Psoas muscle (tissue), 8 donors: ENCODE results near the gene METTL15. TPM values are rescaled to one million over a fixed set of nuclear protein-coding genes. Genes with fewer than 3 reads are reported as not detected.
"Not testable (repeated sequence)": the region's sequence is repeated elsewhere in the genome, so short reads cannot be mapped to it uniquely, and the experiment has no call there.

Experiments used
- ATAC-seq, 4 donors: fragments of 200-7000 bp; cut with Tn5 transposase; one replicate each; pipeline ENCODE4 v1.9.1; 2020; ENCODE audit warnings: moderate library complexity in 3 of 4, mild to moderate bottlenecking in 2 of 4
- DNase-seq, 2 donors: peaks; one replicate each; pipeline ENCODE4 v3.0.0-alpha.2; 2020
- H3K27ac ChIP-seq: fragments of 200-600 bp; one replicate; pipeline ENCODE4 v1.8.0; 2022
- H3K27me3 ChIP-seq, 3 donors: fragments of 200-600 bp in 1 of 3; one replicate each; pipeline versions ENCODE4 v1.6.1 to v1.8.0; 2013 to 2022; ENCODE audit warnings: low read length in 2 of 3, mild to moderate bottlenecking in 2 of 3, moderate library complexity in 1 of 3; ENCODE audit not compliant: insufficient read depth in 3 of 3
- H3K36me3 ChIP-seq, 2 donors: fragments of 200-600 bp in 1 of 2; one replicate each; pipeline versions ENCODE4 v1.6.1 to v1.8.0; 2013 to 2022; ENCODE audit warnings: low read depth in 1 of 2, mild to moderate bottlenecking in 1 of 2, moderate library complexity in 1 of 2; ENCODE audit not compliant: insufficient read depth in 1 of 2
- H3K4me1 ChIP-seq: fragments of 200-600 bp; one replicate; pipeline ENCODE4 v1.8.0; 2022
- H3K4me3 ChIP-seq: fragments of 200-600 bp; one replicate; pipeline ENCODE4 v1.8.0; 2022; ENCODE audit warnings: mild to moderate bottlenecking
- H3K9me3 ChIP-seq: fragments of 200-600 bp; one replicate; pipeline ENCODE4 v1.8.0; 2022
- WGBS, 3 donors: extraction: QIAGEN DNeasy Blood & Tissue Kit; methylation state at CpG; one replicate each; pipeline versions ENCODE4 v1.1.6 to v1.1.7; 2013; 5-methylcytosine and 5-hydroxymethylcytosine counted together
- intact Hi-C, 2 donors: fragments of 100-400 bp; cut with DNase I; formaldehyde crosslinking; loops; one replicate each; pipeline versions ENCODE4 v1.11.0 to v1.14.2; 2022
- polyA plus RNA-seq, 3 donors: library from polyadenylated mRNA; stranded (reverse); fragments of 200-250 nt; gene quantifications; one replicate each; pipeline ENCODE4 v1.2.3, GENCODE V29; 2013
- total RNA-seq, 4 donors: library from RNA; stranded (reverse); fragmentation: NEBNext Ultra II Directional in 2 of 4; extraction: Animal tissue kit (Norgen Biotek cat#: 25700) in 2 of 4; gene quantifications; one replicate each; pipeline versions ENCODE4 v1.2.1 to v1.2.4, GENCODE V29; 2021 to 2023
- TF ChIP-seq, protein P1 (sequence below): fragments of 200-600 bp; IDR thresholded peaks from one replicate; pipeline ENCODE4 v1.8.0; 2022; ENCODE audit warnings: antibody characterized with exemption
- donor health status: healthy with polysubstance abuse.
- donor health status: DM: no; HTN: no; CAD: no; lungs with moderate emphysema.
- donor health status: Bipolar disorder and iron deficiency.
- donor health status: healthy.
- donor health status: DM: yes; HTN: yes; CAD: no.
- donor health status: DM: no; HTN: no; CAD: no.
- donor health status: DM: no; HTN: no; CAD: no.
- donor health status: DM: yes; HTN: yes; CAD: no.

METTL15 gene
- total and polyA plus RNA-seq, 7 donors, result 3.6 to 9.5 (median 8.4) TPM

DNA sequence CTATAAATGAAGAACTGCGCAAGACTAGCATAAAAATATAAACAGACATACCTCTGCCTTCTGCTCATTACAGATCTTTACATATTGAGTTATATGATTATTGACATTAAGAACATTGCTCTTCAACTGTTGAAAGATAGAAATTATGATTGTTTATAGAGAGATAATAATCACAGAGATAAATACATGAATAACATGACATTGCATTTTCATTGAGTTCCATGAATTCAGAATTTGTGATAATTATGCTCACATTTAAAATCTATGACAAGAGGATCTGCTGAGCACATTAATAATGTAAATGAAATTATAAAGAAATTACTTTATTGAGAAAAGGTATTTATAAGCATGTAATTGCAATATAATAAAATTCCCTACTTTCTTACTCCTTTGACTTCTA lies 25.1 kb upstream of the METTL15 start:
- TF ChIP-seq, protein P1, sequence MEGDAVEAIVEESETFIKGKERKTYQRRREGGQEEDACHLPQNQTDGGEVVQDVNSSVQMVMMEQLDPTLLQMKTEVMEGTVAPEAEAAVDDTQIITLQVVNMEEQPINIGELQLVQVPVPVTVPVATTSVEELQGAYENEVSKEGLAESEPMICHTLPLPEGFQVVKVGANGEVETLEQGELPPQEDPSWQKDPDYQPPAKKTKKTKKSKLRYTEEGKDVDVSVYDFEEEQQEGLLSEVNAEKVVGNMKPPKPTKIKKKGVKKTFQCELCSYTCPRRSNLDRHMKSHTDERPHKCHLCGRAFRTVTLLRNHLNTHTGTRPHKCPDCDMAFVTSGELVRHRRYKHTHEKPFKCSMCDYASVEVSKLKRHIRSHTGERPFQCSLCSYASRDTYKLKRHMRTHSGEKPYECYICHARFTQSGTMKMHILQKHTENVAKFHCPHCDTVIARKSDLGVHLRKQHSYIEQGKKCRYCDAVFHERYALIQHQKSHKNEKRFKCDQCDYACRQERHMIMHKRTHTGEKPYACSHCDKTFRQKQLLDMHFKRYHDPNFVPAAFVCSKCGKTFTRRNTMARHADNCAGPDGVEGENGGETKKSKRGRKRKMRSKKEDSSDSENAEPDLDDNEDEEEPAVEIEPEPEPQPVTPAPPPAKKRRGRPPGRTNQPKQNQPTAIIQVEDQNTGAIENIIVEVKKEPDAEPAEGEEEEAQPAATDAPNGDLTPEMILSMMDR, result no peak
- no peak for ATAC-seq
- Histone ChIP-seq H3K27ac (no peak overlapping the region), H3K36me3 (no peaks in the 10 kb centered on the region), H3K9me3 (no peaks in the 10 kb centered on the region), H3K27me3 (no peaks in the 10 kb centered on the region), H3K4me1 (no peaks in the 10 kb centered on the region), H3K4me3 (no peak overlapping the region)
- WGBS, 3 donors, result 98 to 100% (median 100%) methylated on average over 1 of the region's 1 CpG
- intact Hi-C loops, result no loop called here
- no peak for DNase-seq

DNA sequence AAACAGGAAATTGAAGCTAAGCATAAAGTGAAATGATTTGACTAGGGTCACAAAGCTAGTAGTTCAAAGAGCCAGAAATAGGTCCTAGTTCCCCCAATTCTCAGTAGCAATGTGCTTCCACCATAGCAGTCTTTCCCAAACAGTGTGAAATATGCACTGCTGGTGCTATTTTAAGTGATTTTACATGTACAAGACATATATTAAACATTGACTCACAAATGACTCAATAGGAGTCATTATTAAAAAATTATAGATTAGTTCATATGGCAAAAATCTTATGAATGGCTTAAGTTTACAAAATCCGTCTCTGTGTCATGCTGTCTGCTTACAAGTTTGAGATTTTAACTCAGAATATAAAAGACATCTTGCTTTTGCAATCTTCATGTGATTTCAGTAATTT lies 21.6 kb upstream of the METTL15 start:
- H3K9me3 ChIP-seq, result no peaks in the 10 kb centered on the region
- H3K36me3 ChIP-seq, result no peaks in the 10 kb centered on the region
- intact Hi-C loops, result no loop called here
- H3K27ac ChIP-seq, result no peak overlapping the region
- no peaks in the 10 kb centered on the region for H3K27me3 ChIP-seq
- ATAC-seq, result no peak
- no peak for DNase-seq
- no peaks in the 10 kb centered on the region for H3K4me1 ChIP-seq
- TF ChIP-seq, protein P1, result no peak
- H3K4me3 ChIP-seq, result no peak overlapping the region
- 85 to 98% (median 94%) methylated on average over 1 of the region's 1 CpG for WGBS, 3 donors

DNA sequence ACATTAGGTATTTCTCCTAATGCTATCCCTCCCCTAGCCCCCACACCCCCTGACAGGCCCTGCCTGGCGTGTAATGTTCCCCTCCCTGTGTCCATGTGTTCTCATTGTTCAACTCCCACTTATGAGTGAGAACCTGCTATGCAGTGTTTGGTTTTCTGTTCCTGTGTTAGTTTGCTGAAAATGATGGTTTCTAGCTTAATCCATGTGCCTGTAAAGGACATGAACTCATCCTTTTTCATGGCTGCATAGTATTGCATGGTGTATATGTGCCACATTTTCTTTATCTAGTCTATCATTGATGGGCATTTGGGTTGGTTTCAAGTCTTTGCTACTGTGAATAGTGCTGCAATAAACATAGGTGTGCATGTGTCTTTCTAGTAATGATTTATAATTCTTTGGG lies 21.0 kb upstream of the METTL15 start:
- ATAC-seq, result not testable (repeated sequence)
- 93 to 97% (median 95%) methylated on average over 1 of the region's 1 CpG for WGBS, 3 donors

DNA sequence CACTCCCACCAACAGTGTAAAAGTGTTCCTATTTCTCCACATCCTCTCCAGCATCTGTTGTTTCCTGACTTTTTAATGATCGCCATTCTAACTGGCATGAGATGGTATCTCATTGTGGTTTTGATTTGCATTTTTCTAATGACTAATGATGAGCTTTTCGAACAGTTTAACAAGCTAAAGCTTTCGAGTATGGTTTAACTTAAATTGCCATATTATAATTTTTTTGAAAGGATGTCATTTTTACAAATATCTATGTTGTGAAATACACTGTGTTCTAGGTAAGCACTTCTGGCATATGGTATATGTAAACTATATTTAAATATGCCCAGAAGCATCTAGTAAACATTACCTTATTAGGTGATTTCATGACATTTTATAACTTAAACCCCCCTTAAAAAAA lies 20.5 kb upstream of the METTL15 start:
- H3K27ac ChIP-seq, H3K27me3 ChIP-seq, intact Hi-C loops, ATAC-seq, H3K36me3 ChIP-seq, H3K4me3 ChIP-seq, H3K4me1 ChIP-seq, H3K9me3 ChIP-seq, DNase-seq: not testable (repeated sequence)
- 90 to 99% (median 95%) methylated on average over 3 of the region's 3 CpGs for WGBS, 3 donors

More for the DNA sequence above, 21.0 kb upstream of the METTL15 start:
- H3K9me3 ChIP-seq, H3K4me1 ChIP-seq, H3K27me3 ChIP-seq, H3K4me3 ChIP-seq, H3K36me3 ChIP-seq, H3K27ac ChIP-seq, intact Hi-C loops, DNase-seq: not testable (repeated sequence)

DNA sequence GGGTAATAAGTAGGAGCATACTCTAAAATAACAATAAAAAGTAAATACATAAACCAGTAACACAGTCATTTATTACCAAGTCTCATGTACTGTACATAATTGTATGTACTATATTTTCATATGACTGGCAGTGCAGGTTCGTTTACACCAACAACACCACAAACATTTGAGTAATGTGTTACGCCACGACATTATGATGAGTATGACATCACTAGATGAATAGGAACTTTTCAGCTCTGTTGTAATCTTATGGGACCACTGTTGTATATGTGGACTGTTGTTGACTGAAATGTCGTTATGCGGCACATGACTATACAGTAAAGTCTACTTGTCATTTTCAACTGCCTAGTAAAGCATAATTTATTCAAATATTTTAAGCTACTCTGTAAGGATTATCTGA lies 18.8 kb upstream of the METTL15 start:
- Histone ChIP-seq H3K27ac (no peak overlapping the region), H3K4me3 (no peak overlapping the region), H3K27me3 (no peaks in the 10 kb centered on the region), H3K9me3 (no peaks in the 10 kb centered on the region), H3K4me1 (no peaks in the 10 kb centered on the region), H3K36me3 (no peaks in the 10 kb centered on the region)
- DNase-seq, result no peak
- TF ChIP-seq, protein P1, result no peak
- 93 to 94% (median 94%) methylated on average over 5 of the region's 5 CpGs for WGBS, 3 donors
- intact Hi-C loops, result no loop called here
- ATAC-seq, result no peak

DNA sequence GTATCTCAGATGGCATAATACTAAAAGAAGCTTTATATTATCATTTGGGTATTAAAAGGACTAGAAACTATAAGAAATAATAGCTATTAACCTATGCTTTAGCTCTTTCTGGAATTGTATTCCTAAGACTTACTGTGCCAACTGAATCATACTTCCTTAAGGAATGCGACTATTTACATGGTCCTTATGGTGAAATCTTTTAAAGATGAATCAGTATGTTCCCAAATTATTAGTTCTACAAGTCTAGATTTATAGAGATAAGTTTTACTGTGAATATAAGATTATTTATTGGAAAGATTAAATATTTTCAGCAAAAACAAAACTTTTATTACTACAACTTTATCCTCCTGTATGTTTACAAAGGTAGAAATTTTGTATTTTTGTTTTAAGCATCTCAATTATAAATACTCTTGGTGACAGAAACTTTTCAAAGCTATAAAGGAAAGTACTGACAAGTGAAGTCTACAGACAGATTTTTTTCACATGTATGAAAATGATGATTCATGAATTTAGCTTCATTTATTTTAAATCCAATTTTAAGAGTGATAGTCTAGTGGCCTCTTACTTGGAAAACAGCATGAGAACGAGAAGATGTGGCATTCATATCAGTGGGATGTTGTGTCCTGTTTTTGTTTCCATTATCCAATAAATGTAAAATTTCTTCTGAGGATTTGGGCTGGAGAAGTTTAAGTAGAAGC lies 18.0 kb upstream of the METTL15 start:
- no peak for ATAC-seq
- H3K4me3 ChIP-seq, result no peak overlapping the region
- no peaks in the 10 kb centered on the region for H3K36me3 ChIP-seq
- no peak overlapping the region for H3K27ac ChIP-seq
- H3K9me3 ChIP-seq, result no peaks in the 10 kb centered on the region
- H3K4me1 ChIP-seq, result no peaks in the 10 kb centered on the region
- TF ChIP-seq, protein P1, result no peak
- DNase-seq, result no peak
- no peaks in the 10 kb centered on the region for H3K27me3 ChIP-seq
- intact Hi-C loops, result no loop called here
- WGBS, 3 donors, result 93 to 95% (median 93%) methylated on average over 2 of the region's 2 CpGs
